Activated CD8-positive, alpha-beta memory T cell treated with anti-CD3 and anti-CD28 coated beads for 24 hours (primary cell): ENCODE data around the gene SYNE2.
"Not testable (repeated sequence)": the region's sequence is repeated elsewhere in the genome, so short reads cannot be mapped to it uniquely, and the experiment has no call there.

Source experiments
- DNase-seq: peaks from one replicate; pipeline ENCODE4 v3.0.0-alpha.2; 2020

The SYNE2 gene

GRCh38 chr14:64200170-64200569 lies 347.4 kb downstream of the SYNE2 start:
- no peak for DNase-seq

- no peak for DNase-seq
Observed at GRCh38 chr14:64201296-64201695, 348.5 kb downstream of the SYNE2 start.

GRCh38 chr14:64201921-64202545 lies 349.2 kb downstream of the SYNE2 start:
- no peak for DNase-seq

DNA sequence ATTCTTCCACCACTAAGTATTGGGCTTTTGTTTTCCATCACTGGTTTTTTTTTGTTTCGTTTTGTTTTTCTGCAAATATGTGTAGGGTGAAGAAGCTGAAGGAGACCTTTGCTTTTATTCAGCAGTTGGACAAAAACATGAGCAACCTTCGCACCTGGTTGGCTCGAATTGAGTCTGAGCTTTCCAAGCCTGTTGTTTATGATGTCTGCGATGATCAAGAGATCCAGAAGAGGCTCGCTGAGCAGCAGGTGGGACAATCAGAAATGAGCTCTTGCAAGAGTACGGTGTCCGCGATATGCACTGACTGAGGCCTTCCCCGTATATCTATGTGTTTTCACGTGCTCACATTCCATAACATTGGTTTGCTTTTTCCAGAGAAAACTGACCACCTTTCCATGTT lies 349.9 kb downstream of the SYNE2 start:
- DNase-seq, result no peak

DNA sequence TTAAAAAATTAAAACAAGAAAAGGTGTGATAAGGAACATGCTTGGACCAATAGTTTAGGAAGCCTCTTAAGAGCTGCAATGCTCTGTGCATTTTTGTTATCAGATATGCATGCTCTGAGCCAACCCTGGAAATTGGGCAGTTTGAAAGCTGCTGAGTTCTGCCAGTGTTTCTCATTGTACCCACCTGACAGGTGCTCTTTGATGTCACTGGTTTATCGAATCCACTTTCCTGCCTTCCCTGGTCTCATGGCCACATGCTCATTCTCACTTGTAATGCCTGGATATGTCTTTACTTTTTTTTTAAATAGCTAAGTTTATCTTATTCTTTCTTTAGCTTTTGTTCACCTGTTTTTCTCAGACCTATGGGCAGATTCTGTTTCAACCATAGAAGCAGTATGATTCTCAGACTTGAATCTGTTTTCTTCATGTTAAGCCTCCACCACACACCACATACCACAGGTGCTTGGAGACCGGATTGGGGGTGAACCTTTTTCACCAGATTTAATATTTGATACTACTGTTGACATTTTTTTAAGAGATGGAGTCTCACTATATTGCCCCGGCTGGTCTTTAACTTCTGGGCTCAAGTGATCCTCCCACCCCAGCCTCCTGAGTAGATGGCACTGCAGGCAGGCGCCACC lies 350.7 kb downstream of the SYNE2 start:
- DNase-seq, result no peak

DNA sequence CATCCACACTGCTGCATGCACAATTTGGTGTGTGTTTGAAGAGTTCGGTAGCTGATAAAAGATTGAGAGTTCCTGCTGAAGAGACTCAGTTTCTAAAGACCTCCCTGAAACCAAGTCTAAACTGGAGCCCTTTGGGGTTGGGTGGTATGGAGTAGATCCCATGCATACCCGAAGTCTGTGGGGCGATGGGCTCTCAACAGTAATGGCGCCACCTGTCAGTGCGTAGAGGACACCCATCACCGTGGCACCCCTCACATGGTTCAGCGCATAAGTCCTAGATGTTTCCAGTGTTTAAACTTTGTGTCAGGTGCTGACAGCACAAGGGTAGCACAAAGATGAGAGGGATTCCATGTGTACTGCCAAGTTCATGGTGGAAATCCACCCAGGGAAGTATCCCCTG lies 355.5 kb downstream of the SYNE2 start:
- no peak for DNase-seq

- no peak for DNase-seq
Observed at GRCh38 chr14:64208981-64209380, 356.2 kb downstream of the SYNE2 start.

DNA sequence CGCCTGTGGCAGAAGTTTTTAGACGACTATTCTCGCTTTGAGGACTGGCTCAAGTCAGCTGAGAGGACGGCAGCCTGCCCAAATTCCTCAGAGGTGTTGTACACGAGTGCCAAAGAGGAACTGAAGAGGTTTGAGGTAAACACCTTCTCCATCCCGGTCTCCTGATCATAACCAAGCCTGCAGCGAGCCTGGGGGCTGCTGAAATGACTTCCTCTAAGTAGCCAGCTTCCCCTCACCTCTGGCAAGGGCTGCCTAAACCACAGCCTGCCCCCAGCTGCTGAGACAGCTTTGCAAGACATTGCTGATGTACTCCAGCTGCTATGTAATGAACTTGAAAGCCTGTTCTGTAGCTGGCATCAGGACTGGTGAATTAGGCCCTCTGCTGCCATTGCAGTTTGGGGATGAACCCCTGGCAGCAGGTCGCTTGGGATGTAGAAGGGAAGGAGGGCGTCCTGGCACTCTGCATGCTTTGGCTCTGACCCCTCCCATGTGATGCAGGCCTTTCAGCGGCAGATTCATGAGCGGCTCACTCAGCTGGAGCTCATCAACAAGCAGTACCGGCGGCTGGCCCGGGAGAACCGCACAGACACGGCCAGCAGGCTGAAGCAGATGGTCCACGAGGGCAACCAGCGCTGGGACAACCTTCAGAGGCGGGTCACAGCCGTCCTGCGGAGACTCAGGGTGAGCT lies 356.8 kb downstream of the SYNE2 start:
- no peak for DNase-seq

DNA sequence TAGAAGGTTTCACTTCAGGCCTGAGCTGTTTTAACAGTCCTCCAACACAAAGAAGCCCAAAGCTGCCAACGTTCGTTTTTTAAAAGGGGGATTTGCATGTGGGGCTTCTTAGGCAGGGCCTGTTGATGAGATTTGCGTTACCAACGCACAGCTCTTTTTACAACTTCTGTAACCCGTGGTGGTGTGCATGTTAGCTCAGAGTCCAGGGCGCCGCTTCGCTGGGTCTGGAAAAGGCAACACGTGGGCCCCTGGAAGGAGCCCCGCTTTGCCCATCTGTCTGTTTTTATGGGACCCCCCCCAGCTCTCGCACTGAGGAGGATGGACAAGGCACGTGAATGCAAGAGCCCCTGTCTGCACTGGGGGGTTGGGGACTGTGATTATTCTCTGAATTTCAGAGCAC lies 357.4 kb downstream of the SYNE2 start:
- no peak for DNase-seq

DNA sequence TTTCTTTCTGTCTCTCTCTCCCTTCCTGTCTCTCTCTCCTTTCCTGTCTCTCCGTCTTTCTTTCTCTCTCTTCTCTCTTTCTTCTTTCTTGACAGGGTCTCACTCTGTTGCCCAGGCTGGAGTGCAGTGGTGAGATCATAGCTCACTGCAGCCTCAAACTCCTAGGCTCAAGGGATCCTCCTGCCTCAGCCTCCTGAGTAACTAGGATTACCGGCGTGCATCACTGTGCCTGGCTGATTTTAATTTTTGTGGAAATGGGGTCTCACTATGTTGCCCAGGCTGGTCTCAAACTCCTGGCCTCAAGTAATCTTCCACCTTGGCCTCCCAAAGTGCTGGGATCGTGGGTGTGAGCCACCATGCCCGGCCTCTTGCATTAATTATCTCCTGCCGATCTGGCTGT lies 358.1 kb downstream of the SYNE2 start:
- DNase-seq, result not testable (repeated sequence)

- no peak for DNase-seq
Observed at GRCh38 chr14:64212666-64213065, 359.9 kb downstream of the SYNE2 start.

GRCh38 chr14:64213086-64213485 lies 360.3 kb downstream of the SYNE2 start:
- no peak for DNase-seq

GRCh38 chr14:64213853-64214570 lies 361.2 kb downstream of the SYNE2 start:
- DNase-seq, result no peak

GRCh38 chr14:64215274-64215673 lies 362.5 kb downstream of the SYNE2 start:
- no peak for DNase-seq

GRCh38 chr14:64215978-64216377 lies 363.2 kb downstream of the SYNE2 start:
- no peak for DNase-seq

- no peak for DNase-seq
Observed at GRCh38 chr14:64217308-64217707, 364.5 kb downstream of the SYNE2 start.

GRCh38 chr14:64217834-64218233 lies 365.0 kb downstream of the SYNE2 start:
- no peak for DNase-seq

- DNase-seq, result no peak
Observed at GRCh38 chr14:64218344-64219240, 365.8 kb downstream of the SYNE2 start.

GRCh38 chr14:64220056-64220455 lies 367.3 kb downstream of the SYNE2 start:
- no peak for DNase-seq

GRCh38 chr14:64220466-64220865 lies 367.7 kb downstream of the SYNE2 start:
- no peak for DNase-seq

- DNase-seq, result no peak
Observed at GRCh38 chr14:64221391-64222003, 368.7 kb downstream of the SYNE2 start.

DNA sequence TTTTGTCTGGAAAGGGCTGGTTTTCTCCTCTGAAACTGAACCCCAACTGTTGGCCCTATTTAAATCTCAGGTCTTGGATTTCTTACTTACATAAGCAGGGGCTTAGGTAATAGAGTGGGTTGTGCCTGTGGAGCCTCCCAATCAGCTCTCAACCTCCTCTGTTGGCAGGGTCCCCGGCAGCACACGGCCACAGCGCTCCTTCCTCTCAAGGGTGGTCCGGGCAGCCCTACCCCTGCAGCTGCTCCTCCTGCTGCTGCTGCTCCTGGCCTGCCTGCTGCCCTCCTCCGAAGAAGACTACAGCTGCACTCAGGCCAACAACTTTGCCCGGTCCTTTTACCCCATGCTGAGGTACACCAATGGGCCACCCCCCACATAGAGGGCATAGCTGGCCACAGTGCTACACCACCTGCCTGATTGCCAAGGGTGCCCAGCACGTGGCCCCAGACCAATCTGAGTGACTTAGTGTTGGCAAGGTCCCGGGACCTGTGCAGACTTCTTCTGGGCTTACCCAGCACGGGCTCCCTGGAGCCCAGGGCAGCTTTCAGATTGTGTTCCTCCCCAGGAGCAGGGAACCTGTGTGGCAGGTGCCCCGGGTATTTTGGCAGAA lies 372.4 kb downstream of the SYNE2 start:
- no peak for DNase-seq
